Thyroid gland (tissue), 4 donors: Measurements from ENCODE around the gene TP53BP2. TPM values are rescaled to one million over a fixed set of nuclear protein-coding genes. Genes with fewer than 3 reads are reported as not detected.

Experiments used
- DNase-seq, 2 donors: peaks; one replicate each; pipeline ENCODE4 v3.0.0-alpha.2; 2019
- H3K27ac ChIP-seq, 3 donors: fragments of 200-600 bp; sonication (generic); 1 replicate in 2 of 3; 2 replicates in 1 of 3; pipeline ENCODE4 v1.5.1; 2016 to 2019; ENCODE audit warnings: mild to moderate bottlenecking in 1 of 3, moderate library complexity in 1 of 3
- H3K27me3 ChIP-seq: fragments of 200-600 bp; sonication (generic); one replicate; pipeline ENCODE4 v1.5.1; 2019
- H3K36me3 ChIP-seq, 2 donors: fragments of 200-600 bp; sonication (generic); one replicate each; pipeline ENCODE4 v1.5.1; 2016 to 2019
- H3K4me1 ChIP-seq, 2 donors: fragments of 200-600 bp; sonication (generic); one replicate each; pipeline ENCODE4 v1.5.1; 2017 to 2019
- H3K4me3 ChIP-seq, 3 donors: fragments of 200-600 bp; sonication (generic); replicated peaks in 1 of 3; 1 replicate in 2 of 3; 2 replicates in 1 of 3; pipeline ENCODE4 v1.5.1; 2016; ENCODE audit warnings: mild to moderate bottlenecking in 1 of 3
- H3K9me3 ChIP-seq: fragments of 200-600 bp; sonication (generic); one replicate; pipeline ENCODE4 v1.5.1; 2017
- CTCF ChIP-seq, 6 experiments: fragments of 200-600 bp in 3 of 6; fragments of 450-650 bp in 3 of 6; sonication (generic) in 3 of 6; IDR thresholded peaks; one replicate each; pipeline ENCODE4 v1.5.1; 2016 to 2019; ENCODE audit warnings: antibody characterized with exemption in 6 of 6, mild to moderate bottlenecking in 2 of 6, inconsistent platforms in 1 of 6, moderate library complexity in 1 of 6
- POLR2A ChIP-seq, 2 donors: fragments of 450-650 bp; IDR thresholded peaks; one replicate each; pipeline ENCODE4 v1.6.1; 2017; ENCODE audit warnings: antibody characterized with exemption in 2 of 2, mild to moderate bottlenecking in 2 of 2, moderate library complexity in 1 of 2
- WGBS, 2 donors: methylation state at CpG; one replicate each; pipeline ENCODE4 v1.1.5; 2017; 5-methylcytosine and 5-hydroxymethylcytosine counted together
- intact Hi-C: fragments of 100-400 bp; cut with DNase I; formaldehyde crosslinking; loops from one replicate; pipeline ENCODE4 v1.15.1; 2023
- total RNA-seq, 4 donors: library from RNA; depleted of rRNA; stranded (reverse); fragments of >200 nt; gene quantifications; one replicate each; pipeline ENCODE4 v1.2.3, GENCODE V29; 2016

TP53BP2 gene
- total RNA-seq, 4 donors from 2014 or later: 58.2 to 98.0 (median 76.1) TPM

GRCh38 chr1:223759273-223759672 is 86.5 kb downstream of the TP53BP2 start:
- intact Hi-C loops: loop anchor here (10.0 kb wide), 1 partner anchor 64 kb away; no protein-coding TSS in a partner anchor
- Histone ChIP-seq H3K27ac (no peak overlapping the region), H3K9me3 (no peaks in the 10 kb centered on the region), H3K36me3 (peaks cover 46 to 59% of the 10 kb centered on the region in 2 donors), H3K4me1 (peaks cover 10 to 11% of the 10 kb centered on the region in 2 donors), H3K4me3 (no peak overlapping the region), H3K27me3 (no peaks in the 10 kb centered on the region)
- WGBS, 2 donors: 89 to 90% methylated on average over 13 of the region's 13 CpGs
- TF ChIP-seq POLR2A (IDR thresholded peaks at IDR 0.05): no peak
- no peak for TF ChIP-seq CTCF (IDR thresholded peaks at IDR 0.05)
- DNase-seq: no peak

GRCh38 chr1:223758734-223759133 is 87.0 kb downstream of the TP53BP2 start:
- no peak overlapping the region for H3K4me3 ChIP-seq
- no peak overlapping the region for H3K27ac ChIP-seq
- H3K9me3 ChIP-seq: no peaks in the 10 kb centered on the region
- TF ChIP-seq POLR2A (IDR thresholded peaks at IDR 0.05) (no peak), CTCF (IDR thresholded peaks at IDR 0.05) (no peak)
- intact Hi-C loops: loop anchor here (10.0 kb wide), 1 partner anchor 64 kb away; no protein-coding TSS in a partner anchor
- DNase-seq: no peak
- H3K36me3 ChIP-seq: peaks cover 41 to 59% of the 10 kb centered on the region in 2 donors
- WGBS, 2 donors: 95 to 98% methylated on average over 9 of the region's 9 CpGs
- H3K27me3 ChIP-seq: no peaks in the 10 kb centered on the region
- H3K4me1 ChIP-seq: peaks cover 10 to 11% of the 10 kb centered on the region in 2 donors

- WGBS, 2 donors: 93 to 95% methylated on average over 20 of the region's 20 CpGs
- no peak overlapping the region for H3K4me3 ChIP-seq
- no peaks in the 10 kb centered on the region for H3K9me3 ChIP-seq
- TF ChIP-seq CTCF (IDR thresholded peaks at IDR 0.05) (no peak), POLR2A (IDR thresholded peaks at IDR 0.05) (no peak)
- peaks cover 48 to 62% of the 10 kb centered on the region in 2 donors for H3K36me3 ChIP-seq
- H3K27ac ChIP-seq: no peak overlapping the region
- intact Hi-C loops: loop anchor here (10.0 kb wide), 1 partner anchor 62 kb away; no protein-coding TSS in a partner anchor
- H3K27me3 ChIP-seq: no peaks in the 10 kb centered on the region
- DNase-seq: no peak
- peaks cover 10 to 11% of the 10 kb centered on the region in 2 donors for H3K4me1 ChIP-seq
Measured at GRCh38 chr1:223756806-223757700, 88.7 kb downstream of the TP53BP2 start.

GRCh38 chr1:223755992-223756775 is 89.6 kb downstream of the TP53BP2 start:
- Histone ChIP-seq H3K36me3 (peaks cover 54 to 65% of the 10 kb centered on the region in 2 donors), H3K4me3 (no peak overlapping the region), H3K27ac (no peak overlapping the region), H3K4me1 (peaks cover 8 to 10% of the 10 kb centered on the region in 2 donors), H3K9me3 (no peaks in the 10 kb centered on the region), H3K27me3 (no peaks in the 10 kb centered on the region)
- 89 to 92% methylated on average over 9 to 13 of the region's 13 CpGs for WGBS, 2 donors
- intact Hi-C loops: loop anchor here (10.0 kb wide), 1 partner anchor 61 kb away; no protein-coding TSS in a partner anchor
- TF ChIP-seq CTCF (IDR thresholded peaks at IDR 0.05) (no peak), POLR2A (IDR thresholded peaks at IDR 0.05) (no peak)
- DNase-seq: no peak
